PC-3 (cell line): ENCODE measurements around the gene ARHGAP6. TPM values are rescaled to one million over a fixed set of nuclear protein-coding genes. Genes with fewer than 3 reads are reported as not detected.

Experiments used
- ATAC-seq: fragments of 200-7000 bp; cut with Tn5 transposase; 2 replicates; pipeline ENCODE4 v1.9.1; 2020; ENCODE audit warnings: mild to moderate bottlenecking, moderate library complexity
- BruUV-seq: library from RNA; stranded (reverse); fragments of 400-500 nt; replicated peaks from 2 replicates; lab custom pipeline; 2021; lab: Mats Ljungman, UMichigan
- CTCF ChIA-PET: fragments of 300-600 bp; sonication (Branson Sonifier 250); formaldehyde crosslinking; loops from one replicate; lab custom pipeline; 2022; ENCODE audit warnings: antibody characterized with exemption; lab: Charles Lee
- POLR2A ChIA-PET: fragments of 300-600 bp; sonication (Branson Sonifier 250); formaldehyde crosslinking; loops from one replicate; lab custom pipeline; 2022; ENCODE audit warnings: antibody characterized with exemption; ENCODE audit not compliant: unreplicated experiment; lab: Charles Lee
- DNase-seq: peaks from one replicate; pipeline ENCODE4 v3.0.0-alpha.2; 2015
- H2AFZ ChIP-seq: fragments of 300-600 bp; sonication (generic); 2 replicates; pipeline ENCODE4 v1.6.0; 2016; ENCODE audit warnings: antibody characterized with exemption, low read length
- H3F3A ChIP-seq: fragments of 300-600 bp; sonication (generic); one replicate; pipeline ENCODE4 v1.6.0; 2017; ENCODE audit warnings: antibody characterized with exemption, low read length, control low read depth, mild to moderate bottlenecking; ENCODE audit not compliant: unreplicated experiment
- H3K27ac ChIP-seq: fragments of 300-600 bp; sonication (generic); 2 replicates; pipeline ENCODE4 v1.5.1; 2016; ENCODE audit warnings: mild to moderate bottlenecking, low read length
- H3K27me3 ChIP-seq: fragments of 300-600 bp; sonication (generic); 2 replicates; pipeline ENCODE4 v1.6.1; 2016; ENCODE audit warnings: low read length, mixed read lengths
- H3K36me3 ChIP-seq: fragments of 300-600 bp; sonication (generic); 2 replicates; pipeline ENCODE4 v1.6.1; 2016; ENCODE audit warnings: low read depth, mixed run types, low read length, mixed read lengths
- H3K4me1 ChIP-seq: fragments of 300-600 bp; sonication (generic); 2 replicates; pipeline ENCODE4 v1.5.1; 2016; ENCODE audit warnings: low read length; ENCODE audit not compliant: insufficient read depth
- H3K4me2 ChIP-seq: fragments of 300-600 bp; sonication (generic); 2 replicates; pipeline ENCODE4 v1.6.0; 2016; ENCODE audit warnings: low read length
- H3K4me3 ChIP-seq: fragments of 300-600 bp; sonication (generic); 2 replicates; pipeline ENCODE4 v1.5.1; 2016; ENCODE audit warnings: mild to moderate bottlenecking, low read length, mixed read lengths
- H3K79me2 ChIP-seq: fragments of 300-600 bp; sonication (generic); 2 replicates; pipeline ENCODE4 v1.6.1; 2017; ENCODE audit warnings: low read length, mixed read lengths
- H3K9ac ChIP-seq: fragments of 300-600 bp; sonication (generic); 2 replicates; pipeline ENCODE4 v1.6.0; 2016; ENCODE audit warnings: mild to moderate bottlenecking, low read length
- H3K9me2 ChIP-seq: fragments of 300-600 bp; sonication (generic); replicated peaks from 2 replicates; pipeline ENCODE4 v1.6.1; 2016; ENCODE audit warnings: mixed run types, low read length, mixed read lengths
- H3K9me3 ChIP-seq: fragments of 300-600 bp; sonication (generic); 2 replicates; pipeline ENCODE4 v1.6.1; 2016; ENCODE audit warnings: low read length, mixed read lengths
- H4K20me1 ChIP-seq: fragments of 300-600 bp; sonication (generic); 2 replicates; pipeline ENCODE4 v1.6.1; 2016; ENCODE audit warnings: low read length, mixed read lengths
- EZH2 ChIP-seq: fragments of 300-600 bp; sonication (generic); IDR thresholded peaks from one replicate; pipeline ENCODE4 v1.6.1; 2017; ENCODE audit warnings: antibody characterized with exemption, mild to moderate bottlenecking, low read length; ENCODE audit not compliant: unreplicated experiment
- EZH2phosphoT487 ChIP-seq: fragments of 300-600 bp; sonication (generic); IDR thresholded peaks from 2 replicates; pipeline ENCODE4 v1.6.1; 2018; ENCODE audit warnings: mild to moderate bottlenecking, antibody characterized with exemption, low read length, borderline replicate concordance
- intact Hi-C: fragments of 100-400 bp; cut with micrococcal nuclease; formaldehyde crosslinking; loops from 2 replicates; pipeline ENCODE4 v1.9.0; 2023
- total RNA-seq: library from RNA; depleted of rRNA; stranded (reverse); fragments of >200 nt; gene quantifications from 2 replicates; pipeline ENCODE4 v1.2.3, GENCODE V29; 2014
- TF ChIP-seq, protein P1 (sequence below): fragments of 300-600 bp; sonication (generic); conservative IDR thresholded peaks from 2 replicates; pipeline ENCODE4 v1.5.1; 2017; ENCODE audit warnings: antibody characterized with exemption, low read depth, mild to moderate bottlenecking, low read length

Gene ARHGAP6
- total RNA-seq, 1 experiment from 2014 or later, result 2.8 TPM

DNA sequence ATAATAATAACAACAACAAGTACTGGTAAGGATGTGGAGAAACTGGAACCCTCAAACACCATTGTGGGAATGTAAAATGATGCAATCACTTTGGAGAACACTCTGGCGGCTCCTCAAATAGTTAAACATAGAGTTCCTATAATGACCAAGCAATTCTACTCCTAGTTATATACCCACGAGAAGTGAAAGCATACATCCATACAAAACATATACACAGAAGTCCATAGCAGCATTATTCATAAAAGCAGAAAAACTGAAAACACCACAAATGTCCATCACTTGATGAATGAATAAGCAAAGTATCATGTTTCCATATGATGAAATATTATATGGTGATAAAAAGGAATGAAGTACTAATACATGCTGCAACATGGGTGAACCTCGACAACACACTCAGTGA, 255.8 kb downstream of the ARHGAP6 start:
- TF ChIP-seq, protein P1, sequence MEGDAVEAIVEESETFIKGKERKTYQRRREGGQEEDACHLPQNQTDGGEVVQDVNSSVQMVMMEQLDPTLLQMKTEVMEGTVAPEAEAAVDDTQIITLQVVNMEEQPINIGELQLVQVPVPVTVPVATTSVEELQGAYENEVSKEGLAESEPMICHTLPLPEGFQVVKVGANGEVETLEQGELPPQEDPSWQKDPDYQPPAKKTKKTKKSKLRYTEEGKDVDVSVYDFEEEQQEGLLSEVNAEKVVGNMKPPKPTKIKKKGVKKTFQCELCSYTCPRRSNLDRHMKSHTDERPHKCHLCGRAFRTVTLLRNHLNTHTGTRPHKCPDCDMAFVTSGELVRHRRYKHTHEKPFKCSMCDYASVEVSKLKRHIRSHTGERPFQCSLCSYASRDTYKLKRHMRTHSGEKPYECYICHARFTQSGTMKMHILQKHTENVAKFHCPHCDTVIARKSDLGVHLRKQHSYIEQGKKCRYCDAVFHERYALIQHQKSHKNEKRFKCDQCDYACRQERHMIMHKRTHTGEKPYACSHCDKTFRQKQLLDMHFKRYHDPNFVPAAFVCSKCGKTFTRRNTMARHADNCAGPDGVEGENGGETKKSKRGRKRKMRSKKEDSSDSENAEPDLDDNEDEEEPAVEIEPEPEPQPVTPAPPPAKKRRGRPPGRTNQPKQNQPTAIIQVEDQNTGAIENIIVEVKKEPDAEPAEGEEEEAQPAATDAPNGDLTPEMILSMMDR, result no peak
- TF ChIP-seq EZH2phosphoT487 (no peak), EZH2 (no peak)
- ChIA-PET CTCF (no interaction called here), POLR2A (no interaction called here)
- Histone ChIP-seq H3K9me2 (no peaks in the 10 kb centered on the region), H3K27ac (no peak overlapping the region), H3K36me3 (no peaks in the 10 kb centered on the region), H4K20me1 (no peaks in the 10 kb centered on the region), H3K4me2 (no peak overlapping the region), H3K79me2 (no peaks in the 10 kb centered on the region), H3K4me3 (no peak overlapping the region), H3F3A (no peaks in the 10 kb centered on the region), H3K9ac (no peak overlapping the region), H3K27me3 (no peaks in the 10 kb centered on the region), H3K4me1 (peaks cover 11% of the 10 kb centered on the region; the same call in 1 of the 2 replicates), H3K9me3 (no peaks in the 10 kb centered on the region), H2AFZ (no peak overlapping the region)
- no peak for DNase-seq
- BruUV-seq, result no TSS peak
- no peak for ATAC-seq
- intact Hi-C loops, result no loop called here

DNA sequence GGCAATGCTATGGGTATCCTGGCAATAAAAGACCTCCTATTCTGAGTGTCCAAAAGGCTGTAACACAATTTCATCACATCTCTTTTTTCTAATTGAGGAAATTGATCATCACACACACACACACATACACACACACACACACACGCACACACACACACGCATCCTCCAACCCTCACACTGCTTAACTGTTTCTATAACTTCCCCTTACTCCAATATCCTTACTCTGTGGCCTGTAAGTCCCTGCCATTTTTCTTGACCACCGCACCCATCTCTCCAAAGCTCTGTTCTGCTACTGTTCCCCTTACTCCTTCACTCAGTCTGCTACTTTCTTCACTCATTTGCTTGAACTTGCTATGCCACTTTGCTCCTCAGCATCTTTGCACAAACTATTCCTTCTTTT, 256.9 kb downstream of the ARHGAP6 start:
- no peaks in the 10 kb centered on the region for H3K36me3 ChIP-seq
- H3K27me3 ChIP-seq, result no peaks in the 10 kb centered on the region
- H2AFZ ChIP-seq, result no peak overlapping the region
- ChIA-PET CTCF (no interaction called here), POLR2A (no interaction called here)
- H3F3A ChIP-seq, result no peaks in the 10 kb centered on the region
- DNase-seq (no peak), ATAC-seq (no peak)
- H3K9me2 ChIP-seq, result no peaks in the 10 kb centered on the region
- H3K9me3 ChIP-seq, result no peaks in the 10 kb centered on the region
- H3K9ac ChIP-seq, result no peak overlapping the region
- no peak for TF ChIP-seq EZH2
- TF ChIP-seq EZH2phosphoT487, result no peak
- H3K27ac ChIP-seq, result no peak overlapping the region
- no peak overlapping the region for H3K4me2 ChIP-seq
- no peaks in the 10 kb centered on the region for H3K79me2 ChIP-seq
- intact Hi-C loops, result no loop called here
- peaks cover 11% of the 10 kb centered on the region; the same call in 1 of the 2 replicates for H3K4me1 ChIP-seq
- H4K20me1 ChIP-seq, result no peaks in the 10 kb centered on the region
- H3K4me3 ChIP-seq, result no peak overlapping the region
- BruUV-seq, result no TSS peak

DNA sequence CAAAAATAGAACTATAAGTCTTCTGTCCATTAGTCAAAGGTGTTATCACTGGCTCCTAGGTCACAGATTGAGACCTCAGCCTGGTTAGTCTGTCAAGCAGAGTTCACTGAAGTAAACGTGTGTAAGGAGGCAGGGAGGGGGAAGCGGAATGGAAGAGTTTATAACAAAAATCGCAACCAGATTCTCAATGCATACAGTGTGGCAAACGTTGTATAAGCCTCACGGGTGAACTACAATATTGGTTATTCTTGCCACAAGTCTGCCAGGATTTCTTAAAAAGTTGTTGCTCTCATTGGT, 257.7 kb downstream of the ARHGAP6 start:
- no peaks in the 10 kb centered on the region for H3K9me2 ChIP-seq
- BruUV-seq, result no TSS peak
- H3K27ac ChIP-seq, result no peak overlapping the region
- H3F3A ChIP-seq, result no peaks in the 10 kb centered on the region
- no peak overlapping the region for H2AFZ ChIP-seq
- CTCF ChIA-PET, result no interaction called here
- H4K20me1 ChIP-seq, result no peaks in the 10 kb centered on the region
- no peaks in the 10 kb centered on the region for H3K79me2 ChIP-seq
- POLR2A ChIA-PET, result no interaction called here
- H3K4me1 ChIP-seq, result peaks cover 11% of the 10 kb centered on the region; the same call in 1 of the 2 replicates
- TF ChIP-seq, protein P1, result no peak
- no peak for TF ChIP-seq EZH2phosphoT487
- TF ChIP-seq EZH2, result no peak
- DNase-seq (no peak), ATAC-seq (no peak)
- no peak overlapping the region for H3K4me2 ChIP-seq
- no peaks in the 10 kb centered on the region for H3K27me3 ChIP-seq
- no peak overlapping the region for H3K4me3 ChIP-seq
- intact Hi-C loops, result no loop called here
- no peaks in the 10 kb centered on the region for H3K36me3 ChIP-seq
- H3K9ac ChIP-seq, result no peak overlapping the region
- no peaks in the 10 kb centered on the region for H3K9me3 ChIP-seq
